Activated CD4-positive, alpha-beta T cell treated with anti-CD3 and anti-CD28 coated beads, Interleukin-2, amount 10 ng/mL, durations not matched to agents 7 days and 5 days (primary cell): ENCODE data around the gene NAPA. TPM values are rescaled to one million over a fixed set of nuclear protein-coding genes. Genes with fewer than 3 reads are reported as not detected.
A peak's percentile ranks its signal among the peaks of the same experiment; 100 is the strongest.

Source experiments
- CTCF ChIA-PET: fragments of 350-600 bp; sonication (Branson Sonifier 250); formaldehyde crosslinking; loops from one replicate; lab custom pipeline; 2021; ENCODE audit warnings: antibody characterized with exemption; lab: Charles Lee
- POLR2A ChIA-PET: fragments of 350-600 bp; sonication (Branson Sonifier 250); formaldehyde crosslinking; loops from one replicate; lab custom pipeline; 2021; ENCODE audit warnings: antibody characterized with exemption; lab: Charles Lee
- DNase-seq: peaks from one replicate; pipeline ENCODE4 v3.0.0-alpha.2; 2020
- H3K27ac Mint-ChIP-seq: one replicate; pipeline ENCODE4 v1.8.0; 2021; ENCODE audit warnings: mild to moderate bottlenecking, moderate library complexity, mixed read lengths
- H3K27me3 Mint-ChIP-seq: one replicate; pipeline ENCODE4 v1.8.0; 2021; ENCODE audit warnings: mixed read lengths
- H3K36me3 Mint-ChIP-seq: one replicate; pipeline ENCODE4 v1.8.0; 2021; ENCODE audit warnings: low read depth, mixed read lengths
- H3K4me1 Mint-ChIP-seq: one replicate; pipeline ENCODE4 v1.8.0; 2021; ENCODE audit warnings: mixed read lengths
- H3K4me3 Mint-ChIP-seq: one replicate; pipeline ENCODE4 v1.8.0; 2021; ENCODE audit warnings: mild to moderate bottlenecking, moderate library complexity, mixed read lengths
- H3K9me3 Mint-ChIP-seq: one replicate; pipeline ENCODE4 v1.8.0; 2021; ENCODE audit warnings: mixed read lengths
- total RNA-seq, 2 experiments: library from RNA; stranded (reverse); gene quantifications; one replicate each; pipeline ENCODE4 v1.2.3, GENCODE V29; 2021

Gene NAPA
- total RNA-seq, 2 experiments from 2014 or later, result 121 to 133 TPM

DNA sequence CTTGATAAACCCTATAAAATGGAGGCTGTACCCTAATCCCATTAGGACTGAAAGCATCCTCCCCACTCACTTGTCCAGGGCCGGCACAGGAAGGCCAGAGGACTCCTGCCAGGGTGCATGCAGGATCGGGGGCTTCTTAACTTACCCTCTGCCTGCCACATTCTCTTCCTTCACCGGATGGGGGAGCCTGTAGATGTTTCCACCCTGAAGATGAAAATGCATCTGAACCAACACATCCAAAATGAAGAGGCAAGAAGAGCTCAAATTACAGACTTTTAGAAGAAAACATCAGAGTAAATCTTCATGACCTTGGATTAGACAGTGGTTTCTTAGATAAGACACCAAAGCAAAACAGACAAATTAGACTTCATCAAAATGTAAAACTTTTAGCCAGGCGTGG, 25.9 kb upstream of the NAPA start:
- Mint-ChIP-seq H3K4me3 (no peak overlapping the region), H3K4me1 (peaks cover 21% of the 10 kb centered on the region), H3K36me3 (no peaks in the 10 kb centered on the region), H3K9me3 (no peaks in the 10 kb centered on the region), H3K27ac (peak overlapping the region; percentile 62), H3K27me3 (peaks cover 6% of the 10 kb centered on the region)
- CTCF ChIA-PET, result interaction anchor here (0.7 kb wide), 2 partner anchors 21 to 166 kb away, joined by 3 read pairs; no protein-coding TSS in a partner anchor
- POLR2A ChIA-PET, result no interaction called here
- DNase-seq, result no peak

DNA sequence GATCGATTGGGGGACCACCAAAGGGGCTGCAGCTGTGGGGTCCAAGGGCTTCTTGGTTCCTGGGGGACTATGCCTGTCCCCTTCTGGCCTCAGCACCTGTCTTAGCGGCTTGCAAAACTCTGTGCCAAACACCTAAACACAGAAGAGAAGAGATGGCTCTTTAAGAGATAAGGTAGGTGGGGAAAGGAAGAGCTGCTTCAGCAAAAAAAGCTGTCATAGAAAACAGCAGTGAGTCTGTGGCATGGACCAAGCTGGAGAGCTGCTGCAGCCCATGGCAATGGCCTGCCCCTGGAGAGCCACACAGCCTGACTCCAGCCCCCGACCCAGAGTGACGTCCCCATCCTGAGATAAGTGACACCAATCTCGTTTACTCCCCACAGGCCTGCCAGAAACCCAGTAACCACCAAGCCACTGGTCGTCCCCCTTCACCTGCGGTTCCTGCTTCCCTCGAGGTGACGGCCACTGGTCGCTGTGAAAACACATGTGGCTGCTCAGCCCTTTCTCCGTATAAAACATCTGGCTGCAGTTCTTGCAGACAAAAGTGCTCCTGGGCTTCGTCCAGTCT, 25.0 kb upstream of the NAPA start:
- no peak overlapping the region for H3K27ac Mint-ChIP-seq
- H3K9me3 Mint-ChIP-seq, result no peaks in the 10 kb centered on the region
- ChIA-PET CTCF (interaction anchor here (1.0 to 1.3 kb wide), 3 partner anchors 18 to 25 kb away, joined by 3 to 4 read pairs (median 4); partner anchors contain the start of gene NAPA), POLR2A (no interaction called here)
- no peak for DNase-seq
- no peaks in the 10 kb centered on the region for H3K36me3 Mint-ChIP-seq
- peaks cover 5% of the 10 kb centered on the region for H3K27me3 Mint-ChIP-seq
- no peak overlapping the region for H3K4me3 Mint-ChIP-seq
- peaks cover 21% of the 10 kb centered on the region for H3K4me1 Mint-ChIP-seq

DNA sequence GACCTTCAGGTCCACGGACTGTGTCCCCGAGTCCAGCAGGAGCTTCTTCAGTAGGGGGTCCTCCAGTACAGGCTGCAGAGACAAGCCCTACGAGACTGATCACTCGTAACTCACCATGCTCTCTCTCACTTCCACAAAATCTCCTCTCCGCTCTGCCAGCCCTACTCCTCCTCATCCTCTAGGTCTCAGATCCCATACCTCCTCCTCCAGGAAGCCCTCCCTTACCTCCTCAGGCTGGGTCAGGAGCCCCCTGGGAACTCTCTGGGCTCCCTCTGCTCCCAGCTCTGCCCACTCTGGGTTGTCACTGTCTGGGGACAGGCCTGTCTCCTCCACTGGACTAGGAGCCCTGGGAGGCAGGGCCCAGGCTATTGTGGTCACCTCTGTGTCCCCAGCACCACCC, 23.9 kb upstream of the NAPA start:
- H3K4me3 Mint-ChIP-seq, result no peak overlapping the region
- H3K36me3 Mint-ChIP-seq, result no peaks in the 10 kb centered on the region
- peaks cover 3% of the 10 kb centered on the region for H3K27me3 Mint-ChIP-seq
- DNase-seq, result no peak
- H3K27ac Mint-ChIP-seq, result no peak overlapping the region
- H3K4me1 Mint-ChIP-seq, result peaks cover 21% of the 10 kb centered on the region
- ChIA-PET CTCF (interaction anchor here (1.3 kb wide), 2 partner anchors 23 to 24 kb away, joined by 4 read pairs; partner anchors contain the start of gene NAPA), POLR2A (no interaction called here)
- H3K9me3 Mint-ChIP-seq, result no peaks in the 10 kb centered on the region

DNA sequence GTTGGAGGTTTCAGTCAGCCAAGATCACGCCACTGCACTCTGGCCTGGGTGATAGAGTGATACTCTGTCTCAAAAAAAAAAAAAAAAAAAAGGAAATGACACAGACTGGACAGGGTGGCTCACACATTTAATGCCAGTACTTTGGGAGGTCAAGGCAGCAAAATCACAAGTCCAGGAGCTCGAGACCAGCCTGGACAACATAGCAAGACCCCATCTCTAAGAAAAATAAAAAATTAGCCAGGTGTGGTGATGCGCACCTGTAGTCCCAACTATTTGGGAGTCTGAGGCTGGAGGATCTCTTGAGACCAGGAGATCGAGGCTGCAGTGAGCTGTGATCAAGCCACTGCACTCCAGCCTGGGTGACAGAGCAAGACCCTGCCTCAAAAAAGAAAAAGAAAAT, 22.6 kb upstream of the NAPA start:
- no peak for DNase-seq
- Mint-ChIP-seq H3K27ac (no peak overlapping the region), H3K4me1 (peaks cover 21% of the 10 kb centered on the region), H3K9me3 (no peaks in the 10 kb centered on the region), H3K4me3 (no peak overlapping the region), H3K27me3 (peaks cover 2% of the 10 kb centered on the region), H3K36me3 (no peaks in the 10 kb centered on the region)
- CTCF ChIA-PET, result interaction anchor here (0.9 kb wide), 1 partner anchor 22 kb away, joined by 5 read pairs; the partner anchor contains the start of gene NAPA
- POLR2A ChIA-PET, result no interaction called here

DNA sequence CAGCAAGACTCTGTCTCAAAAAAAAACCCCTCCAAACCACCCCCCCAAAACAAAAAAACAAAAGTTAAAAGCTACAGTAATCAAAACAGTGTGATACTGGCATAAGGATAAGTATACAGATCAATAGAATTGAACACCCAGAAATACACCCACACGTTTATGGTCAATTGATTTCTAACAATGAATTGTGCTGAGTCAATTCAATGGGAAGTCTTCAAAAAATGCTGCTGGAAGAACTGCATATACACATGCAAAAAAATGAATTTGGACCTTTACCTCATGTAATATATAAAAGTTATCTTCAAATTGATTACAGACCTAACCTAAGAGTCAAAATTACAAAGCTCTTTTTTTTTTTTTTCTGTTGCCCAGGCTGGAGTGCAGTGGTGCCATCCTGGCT, 19.8 kb upstream of the NAPA start:
- ChIA-PET CTCF (interaction anchor here (0.7 kb wide), 1 partner anchor 37 kb away, joined by 3 read pairs; no protein-coding TSS in a partner anchor), POLR2A (no interaction called here)
- peaks cover 2% of the 10 kb centered on the region for H3K27me3 Mint-ChIP-seq
- H3K9me3 Mint-ChIP-seq, result no peaks in the 10 kb centered on the region
- DNase-seq, result no peak
- H3K27ac Mint-ChIP-seq, result no peak overlapping the region
- peaks cover under 1% of the 10 kb centered on the region for H3K4me1 Mint-ChIP-seq
- H3K4me3 Mint-ChIP-seq, result no peak overlapping the region
- H3K36me3 Mint-ChIP-seq, result no peaks in the 10 kb centered on the region

DNA sequence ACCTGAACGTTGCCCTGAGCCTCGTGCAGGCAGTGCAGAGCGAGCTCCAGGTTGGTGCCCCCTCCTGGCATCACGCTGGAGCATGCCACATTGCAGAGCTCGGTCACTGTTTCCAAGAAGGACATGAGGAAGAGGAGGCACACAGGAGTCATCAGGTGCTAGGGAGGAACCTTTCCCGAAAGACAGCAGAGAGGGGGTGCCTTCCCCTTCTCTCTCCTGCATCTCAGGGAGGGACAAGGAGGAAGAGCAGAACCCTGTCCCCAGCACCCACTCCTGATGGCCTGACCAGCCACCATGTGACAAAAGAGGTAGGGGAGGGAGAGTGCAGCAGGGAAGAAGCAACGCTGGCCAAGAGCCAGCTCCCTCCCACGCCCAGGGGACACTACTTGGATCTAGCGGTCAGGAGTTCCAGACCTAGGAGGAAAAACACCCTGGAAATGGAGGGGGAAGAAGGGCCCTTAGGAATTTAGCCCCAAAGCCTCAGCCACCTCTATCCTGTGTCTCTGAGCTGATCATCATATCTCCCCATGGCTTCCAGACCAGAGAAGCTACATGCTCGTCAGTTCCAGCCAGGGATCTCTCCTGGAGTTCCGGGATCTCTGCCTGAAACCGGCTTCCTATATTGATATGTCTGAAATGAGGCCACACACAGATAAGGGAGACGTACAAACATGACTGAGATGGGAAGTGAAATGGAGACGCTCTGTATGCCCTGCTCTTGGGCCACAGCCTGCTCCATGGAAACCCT, 17.0 kb upstream of the NAPA start:
- H3K4me1 Mint-ChIP-seq, result no peaks in the 10 kb centered on the region
- no peaks in the 10 kb centered on the region for H3K36me3 Mint-ChIP-seq
- POLR2A ChIA-PET, result no interaction called here
- H3K27ac Mint-ChIP-seq, result no peak overlapping the region
- no peak for DNase-seq
- H3K4me3 Mint-ChIP-seq, result no peak overlapping the region
- CTCF ChIA-PET, result interaction anchor here (0.7 to 3.3 kb wide), 5 partner anchors 11 to 24 kb away, joined by 3 to 17 read pairs (median 4); no protein-coding TSS in a partner anchor
- peaks cover 5% of the 10 kb centered on the region for H3K27me3 Mint-ChIP-seq
- H3K9me3 Mint-ChIP-seq, result no peaks in the 10 kb centered on the region

DNA sequence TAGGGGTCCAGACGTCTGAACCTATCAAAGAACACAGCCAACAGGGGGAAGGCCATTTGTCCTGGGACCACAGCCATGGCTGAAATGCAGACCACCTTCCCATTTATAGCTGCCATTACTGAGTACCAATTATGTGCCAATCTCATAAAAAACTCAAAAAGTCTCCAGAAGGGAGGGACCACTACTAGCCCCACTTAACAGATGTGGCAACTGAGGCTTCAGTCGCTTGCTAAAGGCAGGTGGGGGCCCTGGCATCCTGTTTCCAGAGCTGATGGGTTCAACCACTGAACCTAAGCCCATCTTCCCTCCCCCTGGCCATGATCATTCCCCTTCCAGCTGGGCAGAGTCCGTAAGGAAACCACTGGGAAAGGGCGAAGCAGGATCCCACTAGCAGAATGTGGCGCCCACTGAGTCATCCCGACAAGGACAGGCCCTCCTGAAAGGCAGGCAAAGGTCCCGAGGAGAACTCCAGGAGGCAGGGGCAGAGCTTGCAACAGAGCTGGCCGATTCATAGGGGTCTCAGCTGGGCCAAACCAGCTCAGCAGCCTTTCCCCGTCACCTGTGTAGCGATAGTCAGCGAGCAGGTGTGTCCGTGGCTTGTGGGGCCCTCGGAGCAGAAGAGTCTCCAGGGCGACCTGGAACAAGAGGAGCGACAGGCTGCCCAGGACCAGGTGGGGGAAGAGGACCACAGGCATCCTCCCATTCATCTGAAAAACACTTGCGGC, 14.3 kb upstream of the NAPA start:
- no peak for DNase-seq
- Mint-ChIP-seq H3K4me3 (no peak overlapping the region), H3K27me3 (peaks cover 7% of the 10 kb centered on the region), H3K4me1 (no peaks in the 10 kb centered on the region), H3K27ac (no peak overlapping the region), H3K36me3 (no peaks in the 10 kb centered on the region), H3K9me3 (no peaks in the 10 kb centered on the region)
- ChIA-PET POLR2A (interaction anchor here (0.6 kb wide), 1 partner anchor 45 kb away, joined by 9 read pairs; no protein-coding TSS in a partner anchor), CTCF (interaction anchor here (0.6 to 3.3 kb wide), 5 partner anchors 9 to 710 kb away, joined by 3 to 17 read pairs (median 4); partner anchors contain the start of genes EHD2 and NAPA)

DNA sequence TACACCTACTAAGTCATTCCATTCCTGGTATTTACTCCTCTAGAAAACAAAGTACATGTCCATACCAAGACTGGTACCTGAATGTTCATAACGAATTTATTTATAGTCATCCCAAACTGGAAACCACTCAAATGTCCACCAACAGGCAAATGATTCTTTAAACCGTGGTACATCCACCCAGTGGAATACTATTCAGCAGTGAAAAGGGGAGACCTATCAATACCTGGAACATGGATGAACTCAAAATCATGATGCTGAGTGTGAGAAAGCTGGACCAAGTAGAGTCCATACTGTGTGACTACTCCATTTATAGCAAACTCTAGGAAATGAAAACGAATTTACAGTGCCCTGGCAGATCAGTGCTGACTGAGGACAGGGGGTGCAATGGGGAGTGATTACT, 11.9 kb upstream of the NAPA start:
- Mint-ChIP-seq H3K27ac (no peak overlapping the region), H3K27me3 (peaks cover 10% of the 10 kb centered on the region), H3K9me3 (no peaks in the 10 kb centered on the region), H3K4me3 (no peak overlapping the region), H3K36me3 (no peaks in the 10 kb centered on the region), H3K4me1 (peaks cover 10% of the 10 kb centered on the region)
- ChIA-PET CTCF (no interaction called here), POLR2A (no interaction called here)
- no peak for DNase-seq

DNA sequence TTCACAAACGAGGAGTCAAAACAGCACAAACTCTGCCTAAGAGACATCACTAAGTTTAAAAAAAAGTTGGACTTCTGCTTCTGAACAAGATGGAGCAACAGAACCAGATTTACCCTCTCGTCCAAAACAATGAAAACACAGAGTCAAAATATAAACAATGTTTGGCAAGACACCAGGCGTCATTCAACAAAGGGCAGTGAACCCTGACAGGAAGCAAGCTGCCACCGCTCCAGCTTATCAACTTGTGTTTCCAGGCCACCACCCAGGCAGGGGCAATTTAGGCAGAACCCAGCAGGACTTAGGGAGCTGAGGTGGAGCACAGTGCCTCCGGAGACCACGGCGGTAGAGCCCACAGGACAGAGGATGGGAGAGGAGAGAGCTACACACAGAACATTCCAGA, 8.6 kb upstream of the NAPA start:
- CTCF ChIA-PET, result interaction anchor here (1.1 to 3.3 kb wide), 4 partner anchors 8 to 175 kb away, joined by 3 to 26 read pairs (median 7); partner anchors contain the start of genes DHX34, KPTN and NAPA
- no peak overlapping the region for H3K27ac Mint-ChIP-seq
- H3K4me3 Mint-ChIP-seq, result no peak overlapping the region
- H3K27me3 Mint-ChIP-seq, result peaks cover 14% of the 10 kb centered on the region
- H3K9me3 Mint-ChIP-seq, result no peaks in the 10 kb centered on the region
- DNase-seq, result no peak
- POLR2A ChIA-PET, result no interaction called here
- H3K36me3 Mint-ChIP-seq, result no peaks in the 10 kb centered on the region
- peaks cover 35% of the 10 kb centered on the region for H3K4me1 Mint-ChIP-seq

DNA sequence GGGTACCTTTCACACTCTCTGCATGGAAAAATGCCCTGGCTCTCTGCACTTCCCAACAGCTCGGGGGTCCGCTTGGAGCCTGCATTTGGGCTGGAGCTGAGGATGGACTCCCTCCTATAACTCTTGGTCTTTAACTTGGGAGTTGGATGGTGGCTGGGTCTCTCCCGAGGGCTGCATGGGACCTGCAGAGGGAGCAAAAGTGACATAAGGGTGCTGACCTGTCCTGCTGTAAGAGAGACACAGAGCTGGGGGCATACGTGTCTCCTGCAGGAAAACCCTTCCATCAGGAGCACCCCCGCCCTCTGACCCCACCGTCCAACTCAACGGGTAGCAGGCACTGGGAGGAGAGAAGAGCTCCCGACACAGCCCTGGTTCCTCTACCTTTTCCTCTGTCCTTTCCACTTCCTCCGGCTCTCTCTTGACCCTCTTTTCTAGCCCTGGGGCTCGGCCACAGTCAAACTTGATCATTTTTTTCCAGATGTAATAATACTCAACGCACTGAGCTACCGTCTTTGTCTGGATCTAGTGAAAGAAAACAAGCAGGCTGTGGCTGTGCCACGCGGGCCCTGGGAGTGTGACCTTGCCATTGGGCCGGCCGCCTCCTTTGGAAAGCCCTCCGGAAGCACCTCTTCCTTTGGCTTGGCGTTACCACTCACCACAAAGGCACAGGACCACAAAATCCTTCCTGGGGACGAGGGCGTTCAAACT, 6.8 kb upstream of the NAPA start:
- peak overlapping the region; percentile 50 for H3K27ac Mint-ChIP-seq
- DNase-seq, result no peak
- H3K27me3 Mint-ChIP-seq, result peaks cover 9% of the 10 kb centered on the region
- ChIA-PET POLR2A (no interaction called here), CTCF (interaction anchor here (1.0 to 3.5 kb wide), 8 partner anchors 8 to 179 kb away, joined by 3 to 17 read pairs (median 3); partner anchors contain the start of genes DHX34 and KPTN)
- no peaks in the 10 kb centered on the region for H3K36me3 Mint-ChIP-seq
- H3K9me3 Mint-ChIP-seq, result no peaks in the 10 kb centered on the region
- H3K4me1 Mint-ChIP-seq, result peaks cover 53% of the 10 kb centered on the region
- H3K4me3 Mint-ChIP-seq, result no peak overlapping the region

DNA sequence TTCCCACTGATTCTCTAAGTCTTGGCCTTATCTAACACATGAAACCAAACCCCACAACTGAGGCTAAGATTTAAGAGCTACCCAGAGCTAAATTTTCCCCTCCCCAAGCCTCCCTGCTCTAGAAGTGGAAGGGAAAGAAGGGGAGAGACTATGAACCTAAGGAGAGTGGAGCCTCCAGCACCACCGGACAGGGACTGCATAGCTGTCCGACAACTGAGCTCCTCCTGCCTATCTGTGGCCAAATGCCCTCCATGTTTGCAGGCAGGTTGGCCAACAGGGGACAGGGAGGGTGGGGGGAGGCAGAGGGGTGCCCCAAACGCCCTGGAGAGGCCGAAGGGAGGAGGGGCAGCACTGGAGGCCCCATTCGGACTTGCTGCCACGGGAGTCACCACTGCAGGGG, 6.0 kb upstream of the NAPA start:
- Mint-ChIP-seq H3K4me3 (no peak overlapping the region), H3K4me1 (peaks cover 61% of the 10 kb centered on the region), H3K36me3 (no peaks in the 10 kb centered on the region), H3K27ac (no peak overlapping the region), H3K27me3 (peaks cover 9% of the 10 kb centered on the region), H3K9me3 (no peaks in the 10 kb centered on the region)
- no peak for DNase-seq
- ChIA-PET POLR2A (no interaction called here), CTCF (interaction anchor here (1.0 to 3.5 kb wide), 5 partner anchors 9 to 179 kb away, joined by 3 to 17 read pairs (median 3); no protein-coding TSS in a partner anchor)

DNA sequence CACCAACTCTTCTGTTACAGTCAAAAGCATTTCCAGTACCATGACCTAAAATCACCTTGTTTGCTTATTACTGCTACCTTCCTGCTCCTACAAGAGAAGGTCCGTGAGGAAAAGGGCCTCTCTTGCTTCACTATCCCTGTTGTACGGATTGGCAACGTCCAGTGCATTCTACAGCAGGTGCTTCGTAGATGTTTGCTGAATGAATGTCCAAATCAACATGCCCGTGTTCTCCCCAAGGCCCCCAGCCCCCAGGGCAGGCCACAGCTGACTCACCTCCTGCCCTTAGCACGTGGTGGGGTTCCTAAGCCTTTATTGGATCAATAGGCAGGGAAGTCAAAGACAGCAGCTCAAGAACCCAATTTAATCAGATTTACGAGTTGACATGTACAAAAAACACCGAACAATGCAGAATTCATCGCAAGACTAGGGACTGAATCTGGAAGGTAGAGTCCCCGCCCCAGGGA, 5.5 kb upstream of the NAPA start:
- peaks cover 66% of the 10 kb centered on the region for H3K4me1 Mint-ChIP-seq
- no peak for DNase-seq
- ChIA-PET POLR2A (no interaction called here), CTCF (interaction anchor here (1.1 to 3.5 kb wide), 4 partner anchors 10 to 25 kb away, joined by 3 to 17 read pairs (median 4); no protein-coding TSS in a partner anchor)
- H3K36me3 Mint-ChIP-seq, result no peaks in the 10 kb centered on the region
- peaks cover 9% of the 10 kb centered on the region for H3K27me3 Mint-ChIP-seq
- H3K9me3 Mint-ChIP-seq, result no peaks in the 10 kb centered on the region
- no peak overlapping the region for H3K4me3 Mint-ChIP-seq
- H3K27ac Mint-ChIP-seq, result no peak overlapping the region
